ENCODE measurements around the gene FNDC11. TPM values are rescaled to one million over a fixed set of nuclear protein-coding genes. Genes with fewer than 3 reads are reported as not detected.

Gene FNDC11
- total RNA-seq, 3 donors from 2014 or later (not counting 1 experiment from before 2014, with no cell fraction given): 0.19 to 0.75 (median 0.25) TPM

DNA sequence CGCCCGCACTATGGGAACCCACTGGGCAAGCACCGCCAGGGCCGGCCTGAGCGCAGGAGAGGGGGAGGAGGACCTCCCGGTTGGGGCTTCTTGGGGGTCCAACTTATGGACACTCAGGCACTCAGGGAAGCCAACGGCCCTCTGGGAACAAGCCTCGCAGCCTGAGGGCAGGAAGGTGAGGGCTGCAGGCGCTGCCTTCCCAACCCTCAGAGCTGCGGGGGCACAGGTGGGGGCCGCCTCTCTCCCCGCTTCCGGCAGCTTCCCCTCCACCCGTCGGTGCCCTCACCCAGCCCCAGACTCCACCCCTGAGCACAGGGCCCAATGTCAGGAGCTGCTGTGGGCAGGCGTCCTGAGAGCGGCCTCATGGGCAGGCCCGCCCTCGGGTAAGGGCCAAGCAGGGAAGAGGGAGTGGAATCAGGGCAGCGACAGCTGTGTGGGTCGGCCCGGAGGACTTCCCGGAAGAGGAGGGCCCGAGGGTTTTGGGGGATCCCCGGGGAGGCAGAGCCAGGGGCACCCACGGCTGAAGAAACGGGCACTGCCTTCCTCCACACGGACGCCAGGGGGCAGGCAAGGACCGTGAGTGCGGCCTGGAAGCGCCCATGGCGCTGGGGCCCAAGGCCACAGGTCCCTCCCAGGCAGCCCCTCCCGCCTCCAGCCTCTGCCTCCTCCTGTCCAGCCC, 16.3 kb upstream of the FNDC11 start:
- Mint-ChIP-seq H3K9me3 (no peaks in the 10 kb centered on the region), H3K4me3 (peak overlapping the region; percentile 80), H3K27ac (peak overlapping the region; percentile 77 to 91), H3K27me3 (ENCODE audit: low read depth in 2 of 2) (no peaks in the 10 kb centered on the region), H3K36me3 (no peaks in the 10 kb centered on the region), H3K4me1 (peaks cover 0 to 20% of the 10 kb centered on the region in 2 donors)
- peak overlapping the region; percentile 88 for H3K27ac ChIP-seq (ENCODE audit: low read length)
- H3K9me3 ChIP-seq (ENCODE audit: control insufficient read depth, insufficient read depth, low read length): no peaks in the 10 kb centered on the region
- peak overlapping the region; percentile 42 for H3K4me3 ChIP-seq (ENCODE audit: low read length)
- H3K4me1 ChIP-seq (ENCODE audit: control insufficient read depth, insufficient read depth, low read length): peaks cover 32% of the 10 kb centered on the region
- TF ChIP-seq, protein P1, sequence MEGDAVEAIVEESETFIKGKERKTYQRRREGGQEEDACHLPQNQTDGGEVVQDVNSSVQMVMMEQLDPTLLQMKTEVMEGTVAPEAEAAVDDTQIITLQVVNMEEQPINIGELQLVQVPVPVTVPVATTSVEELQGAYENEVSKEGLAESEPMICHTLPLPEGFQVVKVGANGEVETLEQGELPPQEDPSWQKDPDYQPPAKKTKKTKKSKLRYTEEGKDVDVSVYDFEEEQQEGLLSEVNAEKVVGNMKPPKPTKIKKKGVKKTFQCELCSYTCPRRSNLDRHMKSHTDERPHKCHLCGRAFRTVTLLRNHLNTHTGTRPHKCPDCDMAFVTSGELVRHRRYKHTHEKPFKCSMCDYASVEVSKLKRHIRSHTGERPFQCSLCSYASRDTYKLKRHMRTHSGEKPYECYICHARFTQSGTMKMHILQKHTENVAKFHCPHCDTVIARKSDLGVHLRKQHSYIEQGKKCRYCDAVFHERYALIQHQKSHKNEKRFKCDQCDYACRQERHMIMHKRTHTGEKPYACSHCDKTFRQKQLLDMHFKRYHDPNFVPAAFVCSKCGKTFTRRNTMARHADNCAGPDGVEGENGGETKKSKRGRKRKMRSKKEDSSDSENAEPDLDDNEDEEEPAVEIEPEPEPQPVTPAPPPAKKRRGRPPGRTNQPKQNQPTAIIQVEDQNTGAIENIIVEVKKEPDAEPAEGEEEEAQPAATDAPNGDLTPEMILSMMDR (IDR thresholded peaks at IDR 0.05): peak; percentile 99
- H3K27me3 ChIP-seq (ENCODE audit: control insufficient read depth, insufficient read depth, low read length): no peaks in the 10 kb centered on the region
- WGBS (ENCODE audit: insufficient coverage): 3% methylated on average over 34 of the region's 34 CpGs
- DNase-seq: peak; percentile 95 to 98
- ATAC-seq: peak; percentile 93 to 97 (median 93)
- intact Hi-C loops (cut with micrococcal nuclease): loop anchor here (2.0 to 5.0 kb wide), 5 partner anchors 120 to 583 kb away; partner anchors contain the start of genes RTEL1, SAMD10 and TPD52L2
- H3K36me3 ChIP-seq (ENCODE audit: control insufficient read depth, insufficient read depth, low read length): no peaks in the 10 kb centered on the region

DNA sequence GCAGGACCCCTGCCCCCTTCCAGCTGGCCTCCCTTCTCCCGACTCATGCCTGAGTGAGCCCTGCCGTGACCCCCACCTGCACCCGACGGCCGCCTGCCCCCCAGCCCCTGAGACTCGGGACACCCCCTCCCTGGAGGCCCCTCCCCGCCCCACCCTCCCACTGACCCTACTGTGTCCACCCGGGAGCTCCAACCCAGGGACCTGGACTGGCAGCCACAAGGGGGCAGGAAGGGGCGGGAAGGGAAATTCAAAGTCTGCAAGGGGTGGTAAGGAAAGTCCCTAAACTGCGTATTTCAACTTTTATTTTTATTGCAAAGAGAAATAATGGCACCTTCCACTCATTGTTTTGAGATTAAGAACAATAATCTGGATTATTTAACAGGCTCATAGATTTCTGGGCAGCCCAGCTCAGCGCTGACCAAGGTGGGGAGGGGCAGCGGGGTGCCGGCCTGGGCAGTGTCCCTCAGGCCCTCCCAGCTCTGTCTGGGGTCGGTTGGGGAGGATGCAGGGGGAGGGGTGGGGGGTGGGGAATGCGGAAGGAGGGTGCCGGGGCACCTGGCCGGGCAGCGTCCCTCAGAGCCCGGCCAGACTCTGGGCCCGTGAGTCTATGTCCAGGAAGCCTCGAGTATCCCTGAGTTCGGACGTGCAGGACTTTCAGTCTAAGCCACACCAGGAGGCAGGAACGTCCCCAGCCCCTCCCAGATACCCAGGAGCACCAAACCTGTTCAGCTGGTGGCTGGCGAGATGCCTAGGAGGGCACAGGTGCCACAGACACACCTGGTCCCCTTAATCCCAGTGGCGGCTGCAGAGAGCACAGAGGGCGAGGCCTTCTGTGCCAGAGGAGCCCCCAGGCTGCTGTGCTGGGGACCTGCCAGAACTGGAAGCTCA, 15.5 kb upstream of the FNDC11 start:
- peak in 1 of 2 donors; percentile 82 for DNase-seq
- 55% methylated on average over 24 of the region's 27 CpGs for WGBS (ENCODE audit: insufficient coverage)
- H3K4me3 Mint-ChIP-seq: peak overlapping the region; percentile 80

DNA sequence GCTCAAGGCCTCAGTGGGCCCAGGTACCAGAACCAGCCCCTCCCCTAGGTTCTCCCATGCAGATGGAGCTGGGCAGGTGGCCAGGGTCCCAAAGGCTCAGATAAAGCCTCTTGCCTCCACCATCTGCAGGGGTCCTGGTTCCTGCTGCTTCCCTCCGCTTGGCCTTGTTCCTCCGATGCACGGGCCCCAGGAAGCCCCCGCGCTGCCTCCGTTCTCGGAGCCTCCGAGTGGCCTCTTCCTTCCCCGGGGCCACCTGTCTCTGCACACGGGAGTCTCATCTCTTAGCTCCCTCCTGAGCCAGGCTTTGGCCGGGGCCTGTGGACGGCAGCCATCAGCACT, 14.9 kb upstream of the FNDC11 start:
- Mint-ChIP-seq H3K27me3 (ENCODE audit: low read depth in 2 of 2) (no peaks in the 10 kb centered on the region), H3K9me3 (no peaks in the 10 kb centered on the region), H3K36me3 (no peaks in the 10 kb centered on the region), H3K4me1 (peaks cover 0 to 20% of the 10 kb centered on the region in 2 donors), H3K27ac (no peak overlapping the region), H3K4me3 (no peak overlapping the region)
- TF ChIP-seq, protein P1 (IDR thresholded peaks at IDR 0.05): no peak
- Histone ChIP-seq H3K9me3 (ENCODE audit: control insufficient read depth, insufficient read depth, low read length) (no peaks in the 10 kb centered on the region), H3K27me3 (ENCODE audit: control insufficient read depth, insufficient read depth, low read length) (no peaks in the 10 kb centered on the region), H3K27ac (ENCODE audit: low read length) (no peak overlapping the region), H3K4me3 (ENCODE audit: low read length) (no peak overlapping the region), H3K36me3 (ENCODE audit: control insufficient read depth, insufficient read depth, low read length) (no peaks in the 10 kb centered on the region), H3K4me1 (ENCODE audit: control insufficient read depth, insufficient read depth, low read length) (peaks cover 35% of the 10 kb centered on the region)
- 82% methylated on average over 12 of the region's 12 CpGs for WGBS (ENCODE audit: insufficient coverage)
- DNase-seq (no peak), ATAC-seq (no peak)
- intact Hi-C loops (cut with micrococcal nuclease): loop anchor here (2.0 to 5.0 kb wide), 5 partner anchors 118 to 582 kb away; partner anchors contain the start of genes RTEL1, SAMD10 and TPD52L2

More for the DNA sequence above, 15.5 kb upstream of the FNDC11 start:
- Histone ChIP-seq H3K4me3 (ENCODE audit: low read length) (peak overlapping the region; percentile 42), H3K4me1 (ENCODE audit: control insufficient read depth, insufficient read depth, low read length) (peaks cover 35% of the 10 kb centered on the region), H3K9me3 (ENCODE audit: control insufficient read depth, insufficient read depth, low read length) (no peaks in the 10 kb centered on the region), H3K27ac (ENCODE audit: low read length) (peak overlapping the region; percentile 88), H3K36me3 (ENCODE audit: control insufficient read depth, insufficient read depth, low read length) (no peaks in the 10 kb centered on the region), H3K27me3 (ENCODE audit: control insufficient read depth, insufficient read depth, low read length) (no peaks in the 10 kb centered on the region)
- no peaks in the 10 kb centered on the region for H3K27me3 Mint-ChIP-seq (ENCODE audit: low read depth in 2 of 2)
- peaks cover 0 to 20% of the 10 kb centered on the region in 2 donors for H3K4me1 Mint-ChIP-seq
- TF ChIP-seq, protein P1 (IDR thresholded peaks at IDR 0.05): peak; percentile 47
- peak; percentile 4 to 15 (median 11) for ATAC-seq
- H3K27ac Mint-ChIP-seq: peak overlapping the region; percentile 77 to 91
- no peaks in the 10 kb centered on the region for H3K9me3 Mint-ChIP-seq
- intact Hi-C loops (cut with micrococcal nuclease): loop anchor here (2.0 to 5.0 kb wide), 5 partner anchors 119 to 582 kb away; partner anchors contain the start of genes RTEL1, SAMD10 and TPD52L2
- H3K36me3 Mint-ChIP-seq: no peaks in the 10 kb centered on the region
